NCI-H774 (cell line): ENCODE data around the gene WNT7A.

ENCODE experiments used
- DNase-seq: peaks from one replicate; lab custom pipeline; 2025; lab: John Stamatoyannopoulos, UW

WNT7A gene

GRCh38 chr3:13827256-13827655 lies 52.6 kb downstream of the WNT7A start:
- no peak for DNase-seq

- no peak for DNase-seq
Observed at GRCh38 chr3:13826672-13827071, 53.2 kb downstream of the WNT7A start.

GRCh38 chr3:13825821-13826220 lies 54.0 kb downstream of the WNT7A start:
- no peak for DNase-seq

- no peak for DNase-seq
Observed at GRCh38 chr3:13825311-13825579, 54.6 kb downstream of the WNT7A start.

GRCh38 chr3:13824521-13825310 lies 55.2 kb downstream of the WNT7A start:
- DNase-seq, result no peak

- no peak for DNase-seq
Observed at GRCh38 chr3:13823692-13824091, 56.2 kb downstream of the WNT7A start.

GRCh38 chr3:13822871-13823585 lies 56.8 kb downstream of the WNT7A start:
- no peak for DNase-seq

GRCh38 chr3:13822042-13822441 lies 57.8 kb downstream of the WNT7A start:
- no peak for DNase-seq

GRCh38 chr3:13821126-13821525 lies 58.7 kb downstream of the WNT7A start:
- DNase-seq, result no peak

- DNase-seq, result no peak
Observed at GRCh38 chr3:13818919-13819318, 61.0 kb downstream of the WNT7A start.

- DNase-seq, result no peak
Observed at GRCh38 chr3:13815088-13815683, 64.7 kb downstream of the WNT7A start.

GRCh38 chr3:13812034-13812471 lies 67.8 kb downstream of the WNT7A start:
- DNase-seq, result peak; percentile 23

GRCh38 chr3:13811614-13812013 lies 68.3 kb downstream of the WNT7A start:
- DNase-seq, result no peak

- no peak for DNase-seq
Observed at GRCh38 chr3:13808550-13808949, 71.3 kb downstream of the WNT7A start.

GRCh38 chr3:13801361-13802204 lies 78.3 kb downstream of the WNT7A start:
- DNase-seq, result no peak

- no peak for DNase-seq
Observed at GRCh38 chr3:13800064-13800463, 79.8 kb downstream of the WNT7A start.

- no peak for DNase-seq
Observed at GRCh38 chr3:13798401-13798800, 81.5 kb downstream of the WNT7A start.

- DNase-seq, result no peak
Observed at GRCh38 chr3:13796701-13797460, 83.0 kb downstream of the WNT7A start.

GRCh38 chr3:13795816-13796215 lies 84.1 kb downstream of the WNT7A start:
- no peak for DNase-seq

GRCh38 chr3:13794322-13794721 lies 85.5 kb downstream of the WNT7A start:
- DNase-seq, result no peak

GRCh38 chr3:13793451-13793850 lies 86.4 kb downstream of the WNT7A start:
- DNase-seq, result no peak
